ENCODE results near the gene PRKAG3. TPM values are rescaled to one million over a fixed set of nuclear protein-coding genes. Genes with fewer than 3 reads are reported as not detected.

The PRKAG3 gene
- total and polyA plus RNA-seq, 2 experiments from 2014 or later: not detected

GRCh38 chr2:218857371-218858137, 26.0 kb upstream of the PRKAG3 start:
- no peak overlapping the region for H3K4me3 ChIP-seq
- peaks cover 61% of the 10 kb centered on the region for H3K4me1 ChIP-seq (ENCODE audit: insufficient read depth)
- peaks cover 97% of the 10 kb centered on the region for H3K27me3 ChIP-seq (ENCODE audit: insufficient read depth)
- H3K4me2 ChIP-seq: 0 out of 2 replicates have a peak overlapping the region, but pooled peaks have one; percentile 38
- DNase-seq (ENCODE audit: low spot score) (no peak), ATAC-seq (no peak)
- Mint-ChIP-seq H3K4me3 (no peak overlapping the region; the same call in 2 of the 3 replicates), H3K27ac (no peak overlapping the region), H3K9me3 (no peaks in the 10 kb centered on the region; the same call in 2 of the 3 replicates), H3K4me1 (peaks cover 71% of the 10 kb centered on the region), H3K27me3 (ENCODE audit: insufficient read depth, low read depth, poor library complexity) (peaks cover 96% of the 10 kb centered on the region), H3K36me3 (ENCODE audit: low read depth) (no peaks in the 10 kb centered on the region)
- TF ChIP-seq ETS1 (IDR thresholded peaks at IDR 0.05) (no peak), EZH2 (IDR thresholded peaks at IDR 0.05; ENCODE audit: low read depth, unreplicated experiment) (peak; percentile 33), STAT1 (IDR thresholded peaks at IDR 0.05; ENCODE audit: unreplicated experiment) (no peak)
- no peak overlapping the region for H3K27ac ChIP-seq (ENCODE audit: low read depth)
- H3K79me2 ChIP-seq (replicated peaks; ENCODE audit: insufficient read depth): no peaks in the 10 kb centered on the region
- no peaks in the 10 kb centered on the region; the same call in 1 of the 2 replicates for H3K36me3 ChIP-seq (ENCODE audit: insufficient read depth)
- H3F3A ChIP-seq (replicated peaks; ENCODE audit: low read depth): 0 out of 2 replicates have a peak, but pooled peaks cover 20% of the 10 kb centered on the region
- H4K20me1 ChIP-seq (replicated peaks; ENCODE audit: insufficient read depth): peaks cover 7% of the 10 kb centered on the region
- no peaks in the 10 kb centered on the region for H3K9me2 ChIP-seq (ENCODE audit: insufficient read depth)
- H2AFZ ChIP-seq: no peak overlapping the region

GRCh38 chr2:218856896-218857243, 25.3 kb upstream of the PRKAG3 start:
- ATAC-seq: no peak
- H3K4me1 ChIP-seq (ENCODE audit: insufficient read depth): peaks cover 61% of the 10 kb centered on the region
- no peak overlapping the region; the same call in 2 of the 3 replicates for H3K4me3 Mint-ChIP-seq
- TF ChIP-seq ZNF331 (CRISPR knock-in tag; IDR thresholded peaks at IDR 0.05; ENCODE audit: low read depth) (no peak), POLR2AphosphoS5 (IDR thresholded peaks at IDR 0.05; ENCODE audit: low read depth) (no peak), ETS1 (IDR thresholded peaks at IDR 0.05) (no peak), ZNF462 (CRISPR knock-in tag; IDR thresholded peaks at IDR 0.05) (no peak), ZNF114 (CRISPR knock-in tag; IDR thresholded peaks at IDR 0.05) (no peak), JUNB (IDR thresholded peaks at IDR 0.05; ENCODE audit: unreplicated experiment) (no peak), EZH2 (IDR thresholded peaks at IDR 0.05; ENCODE audit: low read depth, unreplicated experiment) (no peak), CTCF (conservative IDR thresholded peaks at IDR 0.05; ENCODE audit: low read depth in 2 of 2) (no peak), EZH2phosphoT487 (IDR thresholded peaks at IDR 0.05; ENCODE audit: unreplicated experiment) (no peak), STAT1 (IDR thresholded peaks at IDR 0.05; ENCODE audit: unreplicated experiment) (no peak)

More at GRCh38 chr2:218856896-218857243, 25.3 kb upstream of the PRKAG3 start:
- no peaks in the 10 kb centered on the region for H3K79me2 ChIP-seq (replicated peaks; ENCODE audit: insufficient read depth)
- H3K27ac ChIP-seq (ENCODE audit: low read depth): no peak overlapping the region
- H3K4me3 ChIP-seq: no peak overlapping the region
- peaks cover 7% of the 10 kb centered on the region for H4K20me1 ChIP-seq (replicated peaks; ENCODE audit: insufficient read depth)
- H3K4me2 ChIP-seq: no peak overlapping the region
- DNase-seq (ENCODE audit: low spot score): no peak
- no peak overlapping the region for H2AFZ ChIP-seq
- H3K36me3 ChIP-seq (ENCODE audit: insufficient read depth): no peaks in the 10 kb centered on the region; the same call in 1 of the 2 replicates
- no peaks in the 10 kb centered on the region; the same call in 2 of the 3 replicates for H3K9me3 Mint-ChIP-seq
- no peak overlapping the region for H3K27ac Mint-ChIP-seq
- peaks cover 96% of the 10 kb centered on the region for H3K27me3 ChIP-seq (ENCODE audit: insufficient read depth)
- 0 out of 2 replicates have a peak, but pooled peaks cover 20% of the 10 kb centered on the region for H3F3A ChIP-seq (replicated peaks; ENCODE audit: low read depth)
- H3K36me3 Mint-ChIP-seq (ENCODE audit: low read depth): no peaks in the 10 kb centered on the region
- peaks cover 89% of the 10 kb centered on the region for H3K27me3 Mint-ChIP-seq (ENCODE audit: insufficient read depth, low read depth, poor library complexity)
- H3K4me1 Mint-ChIP-seq: peaks cover 70% of the 10 kb centered on the region
- H3K9me2 ChIP-seq (ENCODE audit: insufficient read depth): no peaks in the 10 kb centered on the region
